HCT116 (cell line): ENCODE data around the gene LSP1. TPM values are rescaled to one million over a fixed set of nuclear protein-coding genes. Genes with fewer than 3 reads are reported as not detected.

Experiments
- ATAC-seq: fragments of 200-7000 bp; cut with Tn5 transposase; 2 replicates; pipeline ENCODE4 v1.9.1; 2020; ENCODE audit warnings: mild to moderate bottlenecking, moderate library complexity
- BruUV-seq: library from RNA; stranded (reverse); fragments of 400-500 nt; replicated peaks from 2 replicates; lab custom pipeline; 2021; lab: Mats Ljungman, UMichigan
- CTCF ChIA-PET: fragments of 300-600 bp; sonication (Branson Sonifier 250); formaldehyde crosslinking; loops from one replicate; lab custom pipeline; 2021; ENCODE audit warnings: antibody characterized with exemption; lab: Charles Lee
- POLR2A ChIA-PET: fragments of 300-600, 350-600 bp; sonication (Branson Sonifier 250); formaldehyde crosslinking; loops from one replicate; lab custom pipeline; 2021; ENCODE audit warnings: antibody characterized with exemption; lab: Charles Lee
- RAD21 ChIA-PET, 2 experiments: fragments of 300-600 bp; sonication (Branson Sonifier 250); formaldehyde crosslinking; loops; one replicate each; lab custom pipeline; 2023; ENCODE audit warnings: low total read pairs in 2 of 2; ENCODE audit not compliant: uncharacterized antibody in 2 of 2, unreplicated experiment in 2 of 2, low non-redundant PET in 1 of 2; lab: Charles Lee
- DNase-seq: peaks from one replicate; pipeline ENCODE4 v3.0.0-alpha.2; 2010; ENCODE audit warnings: low read depth, low spot score
- H2AFZ ChIP-seq: fragments of 200-600 bp; shearing (Covaris generic), sonication (generic); 2 replicates; pipeline ENCODE4 v1.6.1; 2017; ENCODE audit warnings: low read depth, mixed run types, mixed read lengths, antibody characterized with exemption, low read length; ENCODE audit not compliant: poor library complexity, severe bottlenecking
- H3K27ac ChIP-seq: 2 replicates; pipeline ENCODE4 v1.5.1; 2012; ENCODE audit warnings: low read depth, low read length
- H3K27me3 ChIP-seq: fragments of 200-600 bp; sonication (generic); 2 replicates; pipeline ENCODE4 v1.6.1; 2016; ENCODE audit warnings: mixed run types, low read length, mixed read lengths; ENCODE audit not compliant: insufficient read depth
- H3K36me3 ChIP-seq, 2 experiments: fragments of 200-500 bp in 1 of 2; fragments of 200-600 bp in 1 of 2; sonication (Bioruptor generic) in 1 of 2; sonication (generic) in 1 of 2; 2 replicates each; pipeline versions ENCODE4 v1.5.1 to v1.6.1; 2014 to 2016; ENCODE audit warnings: low read length in 2 of 2, inconsistent platforms in 1 of 2, mixed read lengths in 1 of 2, mixed run types in 1 of 2; ENCODE audit not compliant: insufficient read depth in 2 of 2, control insufficient read depth in 1 of 2
- H3K4me1 ChIP-seq, 2 experiments: fragments of 200-600 bp in 1 of 2; sonication (generic) in 1 of 2; 2 replicates each; pipeline versions ENCODE4 v1.5.1 to v1.6.1; 2012 to 2017; ENCODE audit warnings: low read length in 2 of 2, inconsistent platforms in 1 of 2, mild to moderate bottlenecking in 1 of 2, mixed read lengths in 1 of 2, mixed run types in 1 of 2, moderate library complexity in 1 of 2; ENCODE audit not compliant: insufficient read depth in 2 of 2, control insufficient read depth in 1 of 2
- H3K4me2 ChIP-seq: fragments of 200-600 bp; sonication (generic); 2 replicates; pipeline ENCODE4 v1.6.1; 2017; ENCODE audit warnings: mixed run types, low read length, mixed read lengths
- H3K4me3 ChIP-seq, 2 experiments: fragments of 200-600 bp in 1 of 2; sonication (generic) in 1 of 2; replicated peaks in 1 of 2; 2 replicates each; pipeline ENCODE4 v1.5.1; 2011 to 2016; ENCODE audit warnings: low read length in 2 of 2, control low read depth in 1 of 2, low read depth in 1 of 2, mild to moderate bottlenecking in 1 of 2, mixed read lengths in 1 of 2, mixed run types in 1 of 2
- H3K79me2 ChIP-seq: fragments of 200-600 bp; sonication (generic); 2 replicates; pipeline ENCODE4 v1.6.1; 2017; ENCODE audit warnings: mild to moderate bottlenecking, mixed run types, low read length, moderate library complexity, mixed read lengths; ENCODE audit not compliant: insufficient read depth
- H3K9ac ChIP-seq: fragments of 200-600 bp; sonication (generic); 2 replicates; pipeline ENCODE4 v1.6.1; 2016; ENCODE audit warnings: low read length, mixed read lengths
- H3K9me2 ChIP-seq: fragments of 200-600 bp; sonication (generic), shearing (Covaris generic); 2 replicates; pipeline ENCODE4 v1.6.1; 2017; ENCODE audit warnings: mixed run types, mild to moderate bottlenecking, moderate library complexity; ENCODE audit not compliant: insufficient read depth
- H3K9me3 ChIP-seq, 2 experiments: fragments of 200-500 bp in 1 of 2; fragments of 200-600 bp in 1 of 2; sonication (Bioruptor generic) in 1 of 2; sonication (generic) in 1 of 2; 2 replicates each; pipeline ENCODE4 v1.6.1; 2014 to 2017; ENCODE audit warnings: low read length in 2 of 2, mixed read lengths in 2 of 2, inconsistent platforms in 1 of 2, low read depth in 1 of 2, mild to moderate bottlenecking in 1 of 2, mixed run types in 1 of 2, moderate library complexity in 1 of 2; ENCODE audit not compliant: control insufficient read depth in 1 of 2, insufficient read depth in 1 of 2
- H4K20me1 ChIP-seq: fragments of 200-600 bp; sonication (generic), shearing (Covaris generic); 2 replicates; pipeline ENCODE4 v1.6.1; 2017; ENCODE audit warnings: mixed run types, mild to moderate bottlenecking, moderate library complexity; ENCODE audit not compliant: insufficient read depth
- ATF3 ChIP-seq: IDR thresholded peaks from 2 replicates; pipeline ENCODE4 v1.6.1; 2012
- CBX3 ChIP-seq: IDR thresholded peaks from 2 replicates; pipeline ENCODE4 v1.6.1; 2012; ENCODE audit warnings: low read depth
- CTCF ChIP-seq, 3 experiments: fragments of 200-600 bp in 1 of 3; sonication (generic) in 1 of 3; IDR thresholded peaks in 2 of 3; conservative IDR thresholded peaks in 1 of 3; 2 replicates each; pipeline ENCODE4 v1.5.1; 2012 to 2017; ENCODE audit warnings: low read depth in 2 of 3, low read length in 2 of 3, antibody characterized with exemption in 1 of 3, borderline replicate concordance in 1 of 3, control low read depth in 1 of 3, mild to moderate bottlenecking in 1 of 3, mixed read lengths in 1 of 3, mixed run types in 1 of 3, moderate library complexity in 1 of 3; ENCODE audit not compliant: insufficient read depth in 1 of 3
- EZH2 ChIP-seq: fragments of 200-600 bp; sonication (generic); IDR thresholded peaks from 2 replicates; pipeline ENCODE4 v1.6.1; 2017; ENCODE audit warnings: antibody characterized with exemption, mixed run types
- EZH2phosphoT487 ChIP-seq: fragments of 200-600 bp; IDR thresholded peaks from 2 replicates; pipeline ENCODE4 v1.6.1; 2018; ENCODE audit warnings: antibody characterized with exemption, borderline replicate concordance
- JUND ChIP-seq: IDR thresholded peaks from 2 replicates; pipeline ENCODE4 v1.6.1; 2012
- MAX ChIP-seq: IDR thresholded peaks from 2 replicates; pipeline ENCODE4 v1.6.1; 2012
- POLR2A ChIP-seq: IDR thresholded peaks from 2 replicates; pipeline ENCODE4 v1.7.0; 2011; ENCODE audit warnings: borderline replicate concordance; ENCODE audit not compliant: insufficient read depth, insufficient read length; ENCODE audit errors: extremely low read depth
- POLR2AphosphoS5 ChIP-seq: IDR thresholded peaks from 2 replicates; pipeline ENCODE4 v1.6.1; 2011; ENCODE audit warnings: mild to moderate bottlenecking, low read depth, low read length, moderate library complexity
- RAD21 ChIP-seq: IDR thresholded peaks from 2 replicates; pipeline ENCODE4 v1.6.1; 2012; ENCODE audit warnings: low read depth, mild to moderate bottlenecking
- SP1 ChIP-seq: IDR thresholded peaks from 2 replicates; pipeline ENCODE4 v1.6.1; 2012; ENCODE audit warnings: low read depth
- YY1 ChIP-seq: IDR thresholded peaks from 2 replicates; pipeline ENCODE4 v1.6.1; 2011; ENCODE audit warnings: low read length, low read depth, moderate library complexity, mild to moderate bottlenecking; ENCODE audit not compliant: insufficient replicate concordance; ENCODE audit errors: extremely low read depth
- ZBTB33 ChIP-seq: IDR thresholded peaks from 2 replicates; pipeline ENCODE4 v1.6.1; 2011; ENCODE audit warnings: mild to moderate bottlenecking, low read length, moderate library complexity; ENCODE audit not compliant: insufficient replicate concordance; ENCODE audit errors: extremely low read depth
- ZFX ChIP-seq: fragments of 450-650 bp; IDR thresholded peaks from 2 replicates; pipeline ENCODE4 v1.6.1; 2017
- ZNF274 ChIP-seq: fragments of 200-500 bp; sonication (Bioruptor generic); IDR thresholded peaks from 2 replicates; pipeline ENCODE4 v1.6.1; 2014; ENCODE audit warnings: mild to moderate bottlenecking, low read depth, low read length, inconsistent platforms
- intact Hi-C: fragments of 100-400 bp; cut with micrococcal nuclease; formaldehyde crosslinking; loops from 2 replicates; pipeline ENCODE4 v1.10.0; 2022
- total RNA-seq: library from RNA; stranded (reverse); gene quantifications from one replicate; pipeline ENCODE4 v1.2.1, GENCODE V29; 2021; ENCODE audit not compliant: unreplicated experiment

Gene LSP1
- total RNA-seq, 1 experiment from 2014 or later = 1.3 TPM

GRCh38 chr11:1807264-1807995 lies 45.5 kb upstream of the LSP1 start:
- Histone ChIP-seq H3K9me3 (no peaks in the 10 kb centered on the region), H3K27ac (no peak overlapping the region), H3K79me2 (no peaks in the 10 kb centered on the region), H2AFZ (no peak overlapping the region), H4K20me1 (no peaks in the 10 kb centered on the region), H3K9me2 (no peaks in the 10 kb centered on the region), H3K4me1 (no peaks in the 10 kb centered on the region), H3K4me3 (no peak overlapping the region), H3K4me2 (no peak overlapping the region), H3K27me3 (no peaks in the 10 kb centered on the region), H3K9ac (no peak overlapping the region), H3K36me3 (no peaks in the 10 kb centered on the region)
- no peak for TF ChIP-seq ZFX
- TF ChIP-seq CTCF (IDR thresholded peaks at IDR 0.05 in 2 of 3, conservative IDR thresholded peaks at IDR 0.05 in 1 of 3; ENCODE audit: borderline replicate concordance in 1 of 3, insufficient read depth in 1 of 3, low read depth in 2 of 3, low read length in 2 of 3) = peak in 2 of 3 experiments; percentile 21 to 23; a peak in 1 of 6 replicates
- TF ChIP-seq RAD21 = peak; percentile 24; the same call in 1 of the 2 replicates
- no TSS peak for BruUV-seq
- ATAC-seq (peak; percentile 74), DNase-seq (no peak)
- ChIA-PET CTCF (no interaction called here), RAD21 (no interaction called here), POLR2A (no interaction called here)
- intact Hi-C loops = no loop called here

- H3K36me3 ChIP-seq = no peaks in the 10 kb centered on the region
- DNase-seq = no peak
- no peak overlapping the region for H3K4me2 ChIP-seq
- H3K9me2 ChIP-seq = no peaks in the 10 kb centered on the region
- intact Hi-C loops = loop anchor here (5.0 kb wide), 1 partner anchor 98 kb away; no protein-coding TSS in a partner anchor
- no peaks in the 10 kb centered on the region for H4K20me1 ChIP-seq
- no peaks in the 10 kb centered on the region for H3K27me3 ChIP-seq
- ChIA-PET CTCF (no interaction called here), POLR2A (no interaction called here), RAD21 (no interaction called here)
- H3K4me1 ChIP-seq = no peaks in the 10 kb centered on the region
- H3K79me2 ChIP-seq = no peaks in the 10 kb centered on the region
- H3K4me3 ChIP-seq = no peak overlapping the region
- ATAC-seq = no peak
- no TSS peak for BruUV-seq
- no peak overlapping the region for H2AFZ ChIP-seq
- no peaks in the 10 kb centered on the region for H3K9me3 ChIP-seq
- H3K9ac ChIP-seq = no peak overlapping the region
- TF ChIP-seq JUND = no peak
- TF ChIP-seq SP1 = no peak
- no peak for TF ChIP-seq RAD21
- no peak for TF ChIP-seq MAX
- no peak for TF ChIP-seq POLR2A
- TF ChIP-seq ZFX = no peak
- TF ChIP-seq POLR2AphosphoS5 = no peak
- TF ChIP-seq YY1 = no peak
- TF ChIP-seq EZH2phosphoT487 = no peak
- no peak for TF ChIP-seq ATF3
- TF ChIP-seq ZBTB33 = no peak
- no peak for TF ChIP-seq ZNF274
- TF ChIP-seq CBX3 = no peak
- TF ChIP-seq EZH2 = no peak
- TF ChIP-seq, all 23 proteins: peak for 0
- no peak overlapping the region for H3K27ac ChIP-seq
Observed at GRCh38 chr11:1810761-1811160, 42.1 kb upstream of the LSP1 start.
